Measurements from ENCODE around the gene TIMP3.

Gene TIMP3

DNA sequence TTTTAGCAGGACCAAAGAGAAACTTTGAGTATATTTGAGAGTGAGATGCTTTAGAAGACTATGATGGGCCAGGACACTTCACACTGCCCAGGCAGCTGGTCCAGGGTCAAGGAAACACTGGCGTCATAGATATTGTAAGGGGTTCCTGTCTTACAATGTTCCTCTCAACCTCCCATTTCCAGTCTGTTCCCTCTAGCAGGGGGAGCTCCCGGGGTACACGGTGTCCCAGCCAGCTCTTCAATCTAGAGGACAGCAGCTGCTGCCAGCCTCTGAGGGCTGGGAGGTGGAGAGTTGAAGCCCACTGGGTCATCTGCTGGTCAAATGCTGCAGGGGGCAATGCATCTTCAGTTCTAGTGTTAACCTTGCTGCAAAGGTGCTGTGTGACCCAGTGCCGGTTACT lies 40.7 kb upstream of the TIMP3 start (continued):
- TF ChIP-seq, protein P1, sequence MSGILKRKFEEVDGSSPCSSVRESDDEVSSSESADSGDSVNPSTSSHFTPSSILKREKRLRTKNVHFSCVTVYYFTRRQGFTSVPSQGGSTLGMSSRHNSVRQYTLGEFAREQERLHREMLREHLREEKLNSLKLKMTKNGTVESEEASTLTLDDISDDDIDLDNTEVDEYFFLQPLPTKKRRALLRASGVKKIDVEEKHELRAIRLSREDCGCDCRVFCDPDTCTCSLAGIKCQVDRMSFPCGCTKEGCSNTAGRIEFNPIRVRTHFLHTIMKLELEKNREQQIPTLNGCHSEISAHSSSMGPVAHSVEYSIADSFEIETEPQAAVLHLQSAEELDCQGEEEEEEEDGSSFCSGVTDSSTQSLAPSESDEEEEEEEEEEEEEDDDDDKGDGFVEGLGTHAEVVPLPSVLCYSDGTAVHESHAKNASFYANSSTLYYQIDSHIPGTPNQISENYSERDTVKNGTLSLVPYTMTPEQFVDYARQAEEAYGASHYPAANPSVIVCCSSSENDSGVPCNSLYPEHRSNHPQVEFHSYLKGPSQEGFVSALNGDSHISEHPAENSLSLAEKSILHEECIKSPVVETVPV (CRISPR knock-in tag; IDR thresholded peaks at IDR 0.05): no peak

DNA sequence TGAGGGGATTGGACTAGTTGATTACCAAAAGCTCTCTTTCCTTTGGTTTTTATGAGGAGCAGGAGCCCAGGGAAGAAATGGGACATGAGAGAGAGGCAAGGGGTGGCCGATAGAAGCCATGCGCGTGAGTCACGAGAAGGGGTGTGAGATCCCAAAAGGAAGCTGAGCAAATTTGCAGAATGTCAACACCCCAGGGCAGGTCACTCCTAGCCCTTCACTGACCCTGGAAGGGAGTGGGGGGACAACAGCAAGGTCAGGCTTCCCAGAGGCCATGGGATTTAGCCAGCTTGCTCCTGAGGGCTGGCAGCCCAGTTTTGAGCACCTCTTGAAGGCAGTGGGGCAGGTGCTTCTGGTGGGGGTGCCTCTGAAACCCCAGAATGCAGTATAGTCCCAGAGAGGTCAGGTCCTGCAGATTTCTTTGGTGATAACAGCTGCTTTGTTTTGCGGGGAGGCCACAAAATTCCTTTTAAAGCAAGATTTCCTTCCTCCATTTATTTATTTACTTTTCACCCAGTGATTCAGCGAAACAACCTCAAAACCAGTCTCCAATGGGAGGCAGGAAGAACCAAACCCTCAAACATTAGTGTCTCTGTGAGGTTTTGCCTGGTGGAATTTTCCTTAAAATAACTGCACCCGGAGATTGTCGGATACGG lies 40.1 kb upstream of the TIMP3 start:
- TF ChIP-seq SNAI2 (CRISPR knock-in tag; IDR thresholded peaks at IDR 0.05) (no peak), ZC3H10 (CRISPR knock-in tag; IDR thresholded peaks at IDR 0.05) (no peak), OSR1 (CRISPR knock-in tag; IDR thresholded peaks at IDR 0.05) (no peak), ARNTL (CRISPR knock-in tag; IDR thresholded peaks at IDR 0.05; ENCODE audit: borderline replicate concordance, low read depth) (no peak), ESRRG (CRISPR knock-in tag; IDR thresholded peaks at IDR 0.05) (no peak), RARB (CRISPR knock-in tag; IDR thresholded peaks at IDR 0.05) (no peak), ZFP30 (CRISPR knock-in tag; IDR thresholded peaks at IDR 0.05) (no peak), ISL1 (CRISPR knock-in tag; IDR thresholded peaks at IDR 0.05) (no peak), TCF4 (CRISPR knock-in tag; IDR thresholded peaks at IDR 0.05; ENCODE audit: borderline replicate concordance) (no peak), GLIS3 (CRISPR knock-in tag; IDR thresholded peaks at IDR 0.05) (no peak), BACH2 (CRISPR knock-in tag; IDR thresholded peaks at IDR 0.05; ENCODE audit: borderline replicate concordance) (no peak), ZNF70 (CRISPR knock-in tag; IDR thresholded peaks at IDR 0.05) (no peak), CSDC2 (CRISPR knock-in tag; IDR thresholded peaks at IDR 0.05) (no peak), ZNF565 (CRISPR knock-in tag; conservative IDR thresholded peaks at IDR 0.05; ENCODE audit: low read depth) (no peak), ZFP3 (CRISPR knock-in tag; IDR thresholded peaks at IDR 0.05) (no peak), TOX (CRISPR knock-in tag; IDR thresholded peaks at IDR 0.05; ENCODE audit: borderline replicate concordance) (no peak)
- TF ChIP-seq, protein P2, sequence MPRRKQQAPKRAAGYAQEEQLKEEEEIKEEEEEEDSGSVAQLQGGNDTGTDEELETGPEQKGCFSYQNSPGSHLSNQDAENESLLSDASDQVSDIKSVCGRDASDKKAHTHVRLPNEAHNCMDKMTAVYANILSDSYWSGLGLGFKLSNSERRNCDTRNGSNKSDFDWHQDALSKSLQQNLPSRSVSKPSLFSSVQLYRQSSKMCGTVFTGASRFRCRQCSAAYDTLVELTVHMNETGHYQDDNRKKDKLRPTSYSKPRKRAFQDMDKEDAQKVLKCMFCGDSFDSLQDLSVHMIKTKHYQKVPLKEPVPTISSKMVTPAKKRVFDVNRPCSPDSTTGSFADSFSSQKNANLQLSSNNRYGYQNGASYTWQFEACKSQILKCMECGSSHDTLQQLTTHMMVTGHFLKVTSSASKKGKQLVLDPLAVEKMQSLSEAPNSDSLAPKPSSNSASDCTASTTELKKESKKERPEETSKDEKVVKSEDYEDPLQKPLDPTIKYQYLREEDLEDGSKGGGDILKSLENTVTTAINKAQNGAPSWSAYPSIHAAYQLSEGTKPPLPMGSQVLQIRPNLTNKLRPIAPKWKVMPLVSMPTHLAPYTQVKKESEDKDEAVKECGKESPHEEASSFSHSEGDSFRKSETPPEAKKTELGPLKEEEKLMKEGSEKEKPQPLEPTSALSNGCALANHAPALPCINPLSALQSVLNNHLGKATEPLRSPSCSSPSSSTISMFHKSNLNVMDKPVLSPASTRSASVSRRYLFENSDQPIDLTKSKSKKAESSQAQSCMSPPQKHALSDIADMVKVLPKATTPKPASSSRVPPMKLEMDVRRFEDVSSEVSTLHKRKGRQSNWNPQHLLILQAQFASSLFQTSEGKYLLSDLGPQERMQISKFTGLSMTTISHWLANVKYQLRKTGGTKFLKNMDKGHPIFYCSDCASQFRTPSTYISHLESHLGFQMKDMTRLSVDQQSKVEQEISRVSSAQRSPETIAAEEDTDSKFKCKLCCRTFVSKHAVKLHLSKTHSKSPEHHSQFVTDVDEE (CRISPR knock-in tag; IDR thresholded peaks at IDR 0.05): no peak
- TF ChIP-seq, protein P3, sequence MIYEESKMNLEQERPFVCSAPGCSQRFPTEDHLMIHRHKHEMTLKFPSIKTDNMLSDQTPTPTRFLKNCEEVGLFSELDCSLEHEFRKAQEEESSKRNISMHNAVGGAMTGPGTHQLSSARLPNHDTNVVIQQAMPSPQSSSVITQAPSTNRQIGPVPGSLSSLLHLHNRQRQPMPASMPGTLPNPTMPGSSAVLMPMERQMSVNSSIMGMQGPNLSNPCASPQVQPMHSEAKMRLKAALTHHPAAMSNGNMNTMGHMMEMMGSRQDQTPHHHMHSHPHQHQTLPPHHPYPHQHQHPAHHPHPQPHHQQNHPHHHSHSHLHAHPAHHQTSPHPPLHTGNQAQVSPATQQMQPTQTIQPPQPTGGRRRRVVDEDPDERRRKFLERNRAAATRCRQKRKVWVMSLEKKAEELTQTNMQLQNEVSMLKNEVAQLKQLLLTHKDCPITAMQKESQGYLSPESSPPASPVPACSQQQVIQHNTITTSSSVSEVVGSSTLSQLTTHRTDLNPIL (CRISPR knock-in tag; IDR thresholded peaks at IDR 0.05; ENCODE audit: low read depth): no peak
- ATAC-seq: no peak

DNA sequence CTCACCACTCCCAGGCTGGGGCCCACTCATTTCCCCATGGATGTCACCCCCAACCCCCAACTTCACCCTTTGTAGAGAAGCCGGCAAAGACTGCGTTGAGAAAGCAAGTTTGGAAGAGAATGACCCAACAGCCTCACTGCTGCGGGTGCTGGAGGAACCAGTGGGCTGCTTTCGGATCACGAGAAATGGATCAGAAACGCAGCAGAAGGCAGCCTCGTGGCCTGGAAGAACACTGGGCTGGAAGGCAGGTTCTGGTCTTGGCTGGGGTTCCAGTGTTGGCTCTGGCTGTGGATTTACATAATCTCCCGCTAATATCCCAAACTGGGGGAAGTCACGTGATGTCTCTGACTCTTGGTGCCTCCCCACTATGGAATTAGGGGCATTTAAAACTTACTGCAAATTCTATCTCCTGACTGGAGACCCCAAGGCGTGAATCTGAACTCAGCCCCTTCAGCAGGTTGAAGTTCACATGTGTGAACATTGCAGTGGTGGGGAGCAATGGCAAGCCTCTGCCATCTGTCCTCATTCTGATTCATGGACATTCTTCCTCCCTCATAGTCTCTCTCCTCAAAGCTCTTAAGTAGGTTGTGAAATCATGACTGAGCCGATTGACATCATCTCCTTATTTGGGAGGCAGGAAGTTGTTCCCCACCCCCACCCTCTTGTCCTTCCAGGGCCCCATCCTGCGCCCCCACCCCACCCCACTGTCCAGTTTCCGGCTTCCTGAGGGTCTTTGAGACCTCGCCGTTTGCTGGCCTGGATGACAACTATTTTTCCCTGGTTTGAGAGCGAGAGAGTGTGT lies 37.0 kb upstream of the TIMP3 start:
- no peak for TF ChIP-seq ESRRG (CRISPR knock-in tag; IDR thresholded peaks at IDR 0.05)
- TF ChIP-seq, protein P1 (CRISPR knock-in tag; IDR thresholded peaks at IDR 0.05): no peak
- TF ChIP-seq GLIS3 (CRISPR knock-in tag; IDR thresholded peaks at IDR 0.05): no peak
- TF ChIP-seq ISL1 (CRISPR knock-in tag; IDR thresholded peaks at IDR 0.05): no peak
- no peak for TF ChIP-seq TOX (CRISPR knock-in tag; IDR thresholded peaks at IDR 0.05; ENCODE audit: borderline replicate concordance)
- TF ChIP-seq SNAI2 (CRISPR knock-in tag; IDR thresholded peaks at IDR 0.05): no peak
- no peak for TF ChIP-seq RARB (CRISPR knock-in tag; IDR thresholded peaks at IDR 0.05)
- TF ChIP-seq ARNTL (CRISPR knock-in tag; IDR thresholded peaks at IDR 0.05; ENCODE audit: borderline replicate concordance, low read depth): no peak
- no peak for ATAC-seq

DNA sequence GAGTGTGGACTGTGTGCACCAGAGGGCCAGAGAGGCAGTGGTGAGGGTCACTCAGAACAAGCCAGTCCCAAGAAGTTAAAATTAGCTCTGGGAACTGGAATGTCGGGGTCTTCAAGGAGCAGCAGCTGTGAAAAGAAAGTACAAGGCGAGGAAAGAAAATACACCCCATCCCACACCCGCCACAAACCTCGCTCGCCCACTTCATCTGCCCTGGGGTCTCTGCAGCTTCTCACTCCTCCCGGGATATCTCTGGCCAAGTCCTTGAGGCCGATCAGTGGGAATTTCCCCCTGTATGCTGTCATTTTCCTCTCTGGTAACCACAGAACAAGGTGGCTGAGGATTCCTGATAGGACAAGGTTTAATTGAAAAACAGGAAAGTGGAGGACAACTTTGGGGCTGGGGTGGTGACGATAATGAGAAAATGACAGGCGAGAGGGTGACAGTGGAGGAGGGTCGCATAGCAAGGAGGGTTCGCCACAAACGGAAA lies 36.3 kb upstream of the TIMP3 start:
- TF ChIP-seq OSR1 (CRISPR knock-in tag; IDR thresholded peaks at IDR 0.05): no peak
- TF ChIP-seq, protein P1 (CRISPR knock-in tag; IDR thresholded peaks at IDR 0.05): no peak
- ATAC-seq: no peak

Data from SK-N-SH treated with all-trans-retinoic acid at 6 μM for 48 hours (cell line).